A549 (cell line): ENCODE measurements around the gene TYW1. TPM values are rescaled to one million over a fixed set of nuclear protein-coding genes. Genes with fewer than 3 reads are reported as not detected.
"Not testable (repeated sequence)": the region's sequence is repeated elsewhere in the genome, so short reads cannot be mapped to it uniquely, and the experiment has no call there.

Experiments used
- ATAC-seq, 2 experiments: fragments of 200-7000 bp in 1 of 2; fragments of >200 bp in 1 of 2; cut with Nextera tagmentation in 1 of 2; cut with Tn5 transposase in 1 of 2; 3 replicates each; pipeline versions ENCODE4 v1.8.0 to v1.9.1; 2018 to 2020; ENCODE audit warnings: mild to moderate bottlenecking in 1 of 2, moderate library complexity in 1 of 2
- CTCF ChIA-PET: fragments of 300-600 bp; sonication (Branson Sonifier 250); formaldehyde crosslinking; extraction: SDS; loops from one replicate; lab custom pipeline; 2021; ENCODE audit warnings: antibody characterized with exemption, inconsistent platforms; lab: Yijun Ruan, JAX
- POLR2A ChIA-PET: fragments of 350-600 bp; formaldehyde crosslinking; extraction: SDS; loops from one replicate; lab custom pipeline; 2021; ENCODE audit warnings: antibody characterized with exemption, inconsistent platforms; lab: Yijun Ruan, JAX
- DNase-seq, 2 experiments: peaks; one replicate each; pipeline versions ENCODE4 v3.0.0 to v3.0.0-alpha.2; 2011 to 2016; ENCODE audit warnings: low read depth in 1 of 2, low spot score in 1 of 2
- FAIRE-seq: peaks from 2 replicates; lab custom pipeline; 2011; peaks lifted over from hg19 to GRCh38; lab: Jason Lieb, UNC
- H3K27ac ChIP-seq, 2 experiments: fragments of >200 bp; sonication (Bioruptor Twin); formaldehyde crosslinking; 3 replicates each; pipeline ENCODE4 v1.5.1; 2016 to 2017
- H3K4me1 ChIP-seq: fragments of >200 bp; sonication (Bioruptor Twin); formaldehyde crosslinking; 3 replicates; pipeline ENCODE4 v1.6.1; 2016
- H3K4me2 ChIP-seq: fragments of >200 bp; sonication (Bioruptor Twin); formaldehyde crosslinking; 3 replicates; pipeline ENCODE4 v1.6.1; 2016
- H3K4me3 ChIP-seq: fragments of >200 bp; sonication (Bioruptor Twin); formaldehyde crosslinking; 3 replicates; pipeline ENCODE4 v1.5.1; 2016
- H3K9me3 ChIP-seq: fragments of >200 bp; sonication (Bioruptor Twin); formaldehyde crosslinking; 3 replicates; pipeline ENCODE4 v1.6.1; 2016
- HOXB5 ChIP-seq: fragments of 250-450 bp; sonication (Bioruptor Pico); IDR thresholded peaks from 2 replicates; pipeline ENCODE4 v1.5.0; 2020; ENCODE audit warnings: mild to moderate bottlenecking, moderate library complexity
- JUN ChIP-seq, 2 experiments: fragments of >200 bp; sonication (Bioruptor Twin); formaldehyde crosslinking; IDR thresholded peaks; 2 replicates in 1 of 2; 3 replicates in 1 of 2; pipeline ENCODE4 v1.6.1; 2016 to 2017
- KDM1A ChIP-seq: fragments of 200-600 bp; sonication (generic); IDR thresholded peaks from 2 replicates; pipeline ENCODE4 v1.6.1; 2016; ENCODE audit warnings: low read depth, mild to moderate bottlenecking
- MAFK ChIP-seq: fragments of 450-650 bp; IDR thresholded peaks from 2 replicates; pipeline ENCODE4 v1.6.1; 2014; ENCODE audit not compliant: partially characterized antibody
- MYC ChIP-seq: IDR thresholded peaks from 2 replicates; pipeline ENCODE4 v1.6.1; 2012; ENCODE audit warnings: mild to moderate bottlenecking, inconsistent platforms, low read length, improper control_type of control experiment, borderline replicate concordance
- RNF2 ChIP-seq: fragments of 200-600 bp; sonication (generic); IDR thresholded peaks from 2 replicates; pipeline ENCODE4 v1.6.1; 2016; ENCODE audit warnings: low read depth, mild to moderate bottlenecking, antibody characterized with exemption, moderate library complexity, borderline replicate concordance
- WGBS: methylation state at CpG from one replicate; pipeline ENCODE4 v1.1.6; 2017; ENCODE audit errors: missing lambda C conversion rate; 5-methylcytosine and 5-hydroxymethylcytosine counted together
- polyA plus RNA-seq, 4 experiments: library from polyadenylated mRNA; depleted of rRNA in 3 of 4; stranded (reverse); fragments of >200 nt; fragmentation: RNase III in 1 of 4; extraction: RNeasy Plus Mini Kit Qiagen cat#74134 plus additional on column Dnase treatment in 1 of 4; gene quantifications; 2 replicates in 3 of 4; 3 replicates in 1 of 4; pipeline ENCODE4 v1.2.3, GENCODE V29; 2011 to 2017
- TF ChIP-seq, protein P1 (sequence below): IDR thresholded peaks from 2 replicates; pipeline ENCODE4 v1.6.1; 2012

TYW1 gene
- polyA plus RNA-seq, 2 of the 4 experiments (the other 2 are of a cell fraction): 15.3 to 26.9 TPM

DNA sequence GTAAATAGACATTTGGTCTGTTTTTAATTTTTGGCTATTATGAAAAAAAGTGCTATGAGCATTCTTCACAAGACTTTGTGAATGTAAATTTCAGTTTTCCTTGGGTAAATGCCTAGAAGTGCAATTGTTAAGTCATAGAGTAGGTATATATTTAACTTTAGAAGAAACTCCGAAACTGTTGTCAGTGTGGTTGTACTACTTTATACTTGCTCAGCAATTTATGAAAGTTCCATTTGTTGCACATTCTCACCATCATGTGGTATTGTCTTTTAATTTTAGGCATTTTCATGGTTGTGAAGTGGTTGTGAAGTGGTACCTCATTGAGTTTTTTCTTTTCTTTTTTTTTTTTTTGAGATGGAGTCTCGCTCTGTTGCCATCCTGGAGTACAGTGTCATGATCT lies 60.0 kb downstream of the TYW1 start:
- H3K4me3 ChIP-seq: no peak overlapping the region
- WGBS: 99% methylated on average over 2 of the region's 2 CpGs
- POLR2A ChIA-PET: no interaction called here
- no peaks in the 10 kb centered on the region for H3K4me1 ChIP-seq
- CTCF ChIA-PET: no interaction called here
- no peaks in the 10 kb centered on the region for H3K9me3 ChIP-seq
- H3K27ac ChIP-seq: no peak overlapping the region
- H3K4me2 ChIP-seq: no peak overlapping the region
- ATAC-seq: no peak
- DNase-seq: no peak
- no peak for TF ChIP-seq RNF2
- TF ChIP-seq HOXB5 (CRISPR knock-in tag): no peak
- peak; percentile 43 for TF ChIP-seq MAFK
- no peak for TF ChIP-seq JUN (IDR thresholded peaks at IDR 0.05)
- TF ChIP-seq KDM1A: no peak
- no peak for TF ChIP-seq MYC
- TF ChIP-seq, protein P1, sequence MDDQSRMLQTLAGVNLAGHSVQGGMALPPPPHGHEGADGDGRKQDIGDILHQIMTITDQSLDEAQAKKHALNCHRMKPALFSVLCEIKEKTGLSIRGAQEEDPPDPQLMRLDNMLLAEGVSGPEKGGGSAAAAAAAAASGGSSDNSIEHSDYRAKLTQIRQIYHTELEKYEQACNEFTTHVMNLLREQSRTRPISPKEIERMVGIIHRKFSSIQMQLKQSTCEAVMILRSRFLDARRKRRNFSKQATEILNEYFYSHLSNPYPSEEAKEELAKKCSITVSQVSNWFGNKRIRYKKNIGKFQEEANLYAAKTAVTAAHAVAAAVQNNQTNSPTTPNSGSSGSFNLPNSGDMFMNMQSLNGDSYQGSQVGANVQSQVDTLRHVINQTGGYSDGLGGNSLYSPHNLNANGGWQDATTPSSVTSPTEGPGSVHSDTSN: no peak
- FAIRE-seq: peak; percentile 23

DNA sequence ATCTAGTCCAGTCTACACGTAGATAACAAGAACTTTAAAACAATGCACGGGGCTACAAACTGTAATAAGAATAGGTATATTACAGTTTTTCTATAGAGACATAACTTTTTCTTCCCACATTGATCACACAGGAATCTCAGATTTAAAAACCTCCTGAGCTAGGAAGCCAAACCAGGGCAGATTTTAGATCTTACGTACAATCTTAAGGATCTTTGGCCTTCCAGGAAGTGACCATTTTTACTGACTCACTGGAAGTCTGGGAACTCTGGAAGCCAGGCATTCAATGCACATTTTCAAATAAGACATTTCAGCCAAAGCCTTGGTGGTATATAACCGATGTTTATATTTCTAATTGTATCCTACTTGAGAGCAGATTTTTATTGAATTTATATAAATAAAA lies 64.7 kb downstream of the TYW1 start:
- DNase-seq, H3K4me2 ChIP-seq, H3K27ac ChIP-seq, POLR2A ChIA-PET, ATAC-seq, FAIRE-seq, H3K4me3 ChIP-seq, CTCF ChIA-PET, H3K4me1 ChIP-seq, H3K9me3 ChIP-seq: not testable (repeated sequence)
- WGBS: 93% methylated on average over 4 of the region's 4 CpGs

DNA sequence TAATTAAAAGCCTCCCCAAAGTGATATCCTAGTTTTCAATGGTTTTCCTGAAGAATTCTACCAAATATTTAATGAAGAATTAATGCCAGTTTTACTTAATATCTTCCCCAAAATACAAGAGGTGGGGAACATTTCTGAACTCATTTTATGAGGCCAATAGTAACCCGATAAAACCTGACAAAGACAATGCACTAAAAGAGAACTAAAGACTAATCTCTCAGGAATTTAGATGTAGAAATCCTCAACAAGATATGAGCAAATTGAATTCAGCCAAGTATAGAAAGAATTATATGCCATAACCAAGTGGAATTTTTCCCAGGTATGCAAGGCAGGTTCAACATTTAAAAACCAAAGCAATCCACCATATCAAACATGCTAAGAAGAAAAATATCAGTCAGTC lies 66.2 kb downstream of the TYW1 start:
- H3K4me2 ChIP-seq, DNase-seq, POLR2A ChIA-PET, CTCF ChIA-PET, ATAC-seq, H3K4me3 ChIP-seq, H3K27ac ChIP-seq, H3K9me3 ChIP-seq: not testable (repeated sequence)
- H3K4me1 ChIP-seq: peaks cover 16% of the 10 kb centered on the region
- WGBS: 38% methylated on average over 1 of the region's 1 CpG
- FAIRE-seq: peak; percentile 98

DNA sequence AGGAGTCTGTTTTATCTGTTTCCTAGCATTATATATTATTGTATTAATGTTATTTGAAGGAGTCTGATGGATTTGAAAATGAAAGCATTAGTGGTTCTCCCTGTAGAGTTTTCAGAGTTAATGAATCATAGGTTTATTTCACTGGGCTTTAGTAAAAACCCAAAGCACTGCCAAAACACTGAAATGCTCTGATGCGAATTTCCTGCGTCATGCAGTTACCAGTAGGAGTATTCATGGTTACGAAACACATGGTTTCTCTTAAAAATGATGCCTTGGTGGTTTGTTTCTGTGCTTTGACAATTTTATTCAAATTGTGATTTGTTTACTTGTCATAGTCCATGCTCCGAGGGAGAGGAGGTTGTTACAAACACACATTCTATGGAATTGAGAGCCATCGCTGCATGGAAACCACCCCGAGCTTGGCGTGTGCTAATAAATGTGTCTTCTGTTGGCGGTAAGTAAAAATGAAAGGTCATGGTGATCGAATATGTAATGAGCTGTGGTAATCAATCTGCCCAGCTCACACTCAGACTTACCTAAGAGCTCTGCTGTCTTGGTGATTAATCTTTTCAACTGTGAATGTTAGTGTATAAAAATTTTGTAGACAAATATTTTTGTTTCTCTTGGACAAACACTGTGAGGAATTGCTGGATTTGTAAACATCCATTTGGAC lies 70.5 kb downstream of the TYW1 start:
- H3K27ac ChIP-seq, ATAC-seq, H3K4me3 ChIP-seq, POLR2A ChIA-PET, H3K9me3 ChIP-seq, DNase-seq, FAIRE-seq, CTCF ChIA-PET: not testable (repeated sequence)
- Histone ChIP-seq H3K4me2 (peak overlapping the region; percentile 22; the same call in 2 of the 3 replicates), H3K4me1 (peaks cover 16% of the 10 kb centered on the region)
- WGBS: 94% methylated on average over 9 of the region's 9 CpGs

DNA sequence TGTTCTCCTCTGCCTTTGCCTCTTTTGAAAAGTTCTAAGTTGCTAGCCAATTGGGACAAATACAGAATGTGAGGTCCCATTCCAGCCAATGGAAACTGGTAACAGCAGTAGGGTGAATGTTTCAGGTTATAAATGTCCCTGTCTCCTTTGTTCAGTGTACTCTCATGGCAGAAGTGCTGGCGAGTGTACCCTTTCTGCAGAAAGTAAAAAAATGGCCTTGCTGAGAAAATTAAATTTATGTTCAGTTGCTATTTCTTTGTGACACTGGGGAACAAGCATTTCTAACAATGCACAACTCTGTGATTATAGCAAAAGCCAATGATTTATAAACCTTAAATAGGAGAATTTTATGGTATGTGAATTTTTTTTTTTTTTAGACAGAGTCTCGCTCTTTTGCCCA lies 79.5 kb downstream of the TYW1 start:
- FAIRE-seq, H3K4me2 ChIP-seq, CTCF ChIA-PET, H3K4me3 ChIP-seq, H3K4me1 ChIP-seq, DNase-seq, ATAC-seq, H3K27ac ChIP-seq: not testable (repeated sequence)
- POLR2A ChIA-PET: interaction anchor here (0.6 kb wide), 1 partner anchor 1166 kb away, joined by 3 read pairs; no protein-coding TSS in a partner anchor
- peaks cover 11% of the 10 kb centered on the region for H3K9me3 ChIP-seq
- whole genome bisulfite sequencing: 96% methylated on average over 2 of the region's 2 CpGs

DNA sequence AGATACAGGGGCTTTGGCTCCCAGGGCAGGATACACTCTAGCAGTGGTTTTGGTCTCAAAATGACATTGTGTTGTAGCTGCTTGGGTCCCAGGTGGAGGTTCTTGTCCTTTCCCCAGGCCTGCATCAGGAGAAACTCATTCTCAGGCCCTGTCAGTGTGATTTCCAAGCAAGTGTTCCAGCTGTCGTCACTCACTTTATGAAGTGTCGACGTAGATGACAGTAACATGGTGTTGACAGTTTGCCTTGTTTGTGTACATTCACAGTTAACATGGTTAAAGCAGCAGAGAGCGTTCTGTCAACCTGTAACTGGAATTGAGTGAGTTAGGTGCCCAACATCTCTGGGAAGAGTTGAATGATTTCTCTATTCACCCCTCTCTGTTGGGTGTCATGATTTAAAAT lies 86.2 kb downstream of the TYW1 start:
- CTCF ChIA-PET, DNase-seq: not testable (repeated sequence)

DNA sequence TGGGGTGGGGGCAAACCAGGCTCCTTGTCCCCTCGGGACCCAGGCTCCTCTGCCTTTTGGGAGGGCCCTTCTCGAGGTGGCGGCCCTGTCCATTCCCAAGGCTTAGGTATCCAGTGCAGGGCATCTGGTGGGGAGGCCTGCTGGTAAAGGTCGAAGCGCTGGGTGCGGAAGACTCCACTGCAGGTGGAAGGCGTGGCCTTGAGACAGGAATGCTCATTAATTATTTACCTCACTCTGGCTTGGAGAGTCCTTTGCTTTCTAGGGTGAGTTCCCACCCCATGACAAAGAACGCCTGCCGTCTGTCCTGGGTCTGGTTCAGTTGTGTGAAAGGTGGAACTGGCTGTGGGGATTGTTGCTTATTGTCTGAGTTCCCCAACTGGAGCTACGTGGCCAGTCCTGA lies 92.6 kb downstream of the TYW1 start:
- H3K4me2 ChIP-seq, FAIRE-seq, CTCF ChIA-PET, DNase-seq, H3K9me3 ChIP-seq, H3K4me3 ChIP-seq, POLR2A ChIA-PET, H3K4me1 ChIP-seq, ATAC-seq, H3K27ac ChIP-seq: not testable (repeated sequence)
- 81% methylated on average over 10 of the region's 10 CpGs for WGBS

More for the DNA sequence above, 86.2 kb downstream of the TYW1 start:
- H3K27ac ChIP-seq, FAIRE-seq, H3K4me2 ChIP-seq, H3K4me1 ChIP-seq, H3K4me3 ChIP-seq, POLR2A ChIA-PET, H3K9me3 ChIP-seq, ATAC-seq: not testable (repeated sequence)
- WGBS: 98% methylated on average over 4 of the region's 4 CpGs

DNA sequence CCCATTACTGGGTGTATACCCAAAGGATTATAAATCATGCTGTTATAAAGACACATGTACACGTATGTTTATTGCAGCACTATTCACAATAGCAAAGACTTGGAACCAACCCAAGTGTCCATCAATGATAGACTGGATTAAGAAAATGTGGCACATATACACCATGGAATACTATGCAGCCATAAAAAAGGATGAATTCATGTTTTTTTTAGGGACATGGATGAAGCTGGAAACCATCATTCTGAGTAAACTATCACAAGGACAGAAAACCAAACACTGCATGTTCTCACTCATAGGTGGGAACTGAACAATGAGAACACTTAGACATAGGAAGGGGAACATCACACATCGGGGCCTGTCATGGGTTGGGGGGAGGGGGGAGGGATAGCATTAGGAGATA lies 94.4 kb downstream of the TYW1 start:
- H3K4me3 ChIP-seq, CTCF ChIA-PET, H3K4me1 ChIP-seq, DNase-seq, POLR2A ChIA-PET, H3K4me2 ChIP-seq, H3K9me3 ChIP-seq, H3K27ac ChIP-seq, FAIRE-seq, ATAC-seq: not testable (repeated sequence)
- 78% methylated on average over 2 of the region's 2 CpGs for WGBS

DNA sequence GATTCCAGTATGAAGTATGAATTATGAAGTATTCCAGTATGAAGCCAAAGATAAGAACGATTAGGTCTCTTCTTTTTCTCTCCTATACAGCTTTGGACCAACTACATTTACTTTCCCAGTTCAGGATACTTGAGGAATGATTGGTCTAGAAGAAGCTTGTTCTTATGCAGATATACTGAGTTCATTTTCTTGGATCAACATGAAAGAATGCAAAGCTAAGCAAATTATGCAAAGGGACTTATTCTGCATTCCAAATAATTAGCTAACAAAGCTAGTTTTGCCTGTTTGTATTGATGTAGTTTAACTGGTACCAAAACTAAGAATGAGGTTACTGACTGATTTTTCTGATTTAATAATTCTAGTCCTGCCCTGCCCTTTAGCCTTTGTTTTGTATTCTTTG lies 101.4 kb downstream of the TYW1 start:
- H3K4me3 ChIP-seq, ATAC-seq, H3K9me3 ChIP-seq, DNase-seq, H3K4me2 ChIP-seq, H3K27ac ChIP-seq, CTCF ChIA-PET, POLR2A ChIA-PET, H3K4me1 ChIP-seq: not testable (repeated sequence)
- 90% methylated on average over 1 of the region's 1 CpG for WGBS
- peak; percentile 77 for FAIRE-seq

DNA sequence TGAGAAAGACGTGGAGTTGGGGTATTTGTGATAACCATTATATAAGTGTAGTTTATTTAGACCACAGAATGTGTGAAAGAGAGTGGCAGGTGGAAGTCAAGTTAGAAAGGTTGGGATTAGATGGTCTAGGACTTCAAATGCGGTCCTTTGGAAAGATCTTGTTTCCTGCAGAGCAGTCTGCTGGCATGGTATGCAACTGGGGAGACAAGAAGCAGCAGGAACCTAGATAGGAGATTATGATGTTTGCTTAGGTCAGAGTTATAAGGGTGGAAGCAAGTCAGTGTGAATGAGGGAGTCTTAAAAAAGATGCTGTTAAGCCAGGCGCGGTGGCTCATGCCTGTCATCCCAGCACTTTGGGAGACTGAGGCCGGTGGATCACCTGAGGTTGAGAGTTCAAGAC lies 102.8 kb downstream of the TYW1 start:
- POLR2A ChIA-PET, CTCF ChIA-PET, FAIRE-seq, H3K9me3 ChIP-seq, H3K4me2 ChIP-seq, H3K4me1 ChIP-seq, DNase-seq, H3K4me3 ChIP-seq, ATAC-seq, H3K27ac ChIP-seq: not testable (repeated sequence)
- 97% methylated on average over 5 of the region's 5 CpGs for WGBS
